GM21515 (cell line): Measurements from ENCODE around the gene NRP2.

Source experiments
- ATAC-seq: cut with Tn5 transposase; IDR thresholded peaks from one replicate; pipeline ENCODE4 v1.9.1; 2021; ENCODE audit not compliant: unreplicated experiment

The NRP2 gene, protein sequence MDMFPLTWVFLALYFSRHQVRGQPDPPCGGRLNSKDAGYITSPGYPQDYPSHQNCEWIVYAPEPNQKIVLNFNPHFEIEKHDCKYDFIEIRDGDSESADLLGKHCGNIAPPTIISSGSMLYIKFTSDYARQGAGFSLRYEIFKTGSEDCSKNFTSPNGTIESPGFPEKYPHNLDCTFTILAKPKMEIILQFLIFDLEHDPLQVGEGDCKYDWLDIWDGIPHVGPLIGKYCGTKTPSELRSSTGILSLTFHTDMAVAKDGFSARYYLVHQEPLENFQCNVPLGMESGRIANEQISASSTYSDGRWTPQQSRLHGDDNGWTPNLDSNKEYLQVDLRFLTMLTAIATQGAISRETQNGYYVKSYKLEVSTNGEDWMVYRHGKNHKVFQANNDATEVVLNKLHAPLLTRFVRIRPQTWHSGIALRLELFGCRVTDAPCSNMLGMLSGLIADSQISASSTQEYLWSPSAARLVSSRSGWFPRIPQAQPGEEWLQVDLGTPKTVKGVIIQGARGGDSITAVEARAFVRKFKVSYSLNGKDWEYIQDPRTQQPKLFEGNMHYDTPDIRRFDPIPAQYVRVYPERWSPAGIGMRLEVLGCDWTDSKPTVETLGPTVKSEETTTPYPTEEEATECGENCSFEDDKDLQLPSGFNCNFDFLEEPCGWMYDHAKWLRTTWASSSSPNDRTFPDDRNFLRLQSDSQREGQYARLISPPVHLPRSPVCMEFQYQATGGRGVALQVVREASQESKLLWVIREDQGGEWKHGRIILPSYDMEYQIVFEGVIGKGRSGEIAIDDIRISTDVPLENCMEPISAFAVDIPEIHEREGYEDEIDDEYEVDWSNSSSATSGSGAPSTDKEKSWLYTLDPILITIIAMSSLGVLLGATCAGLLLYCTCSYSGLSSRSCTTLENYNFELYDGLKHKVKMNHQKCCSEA

DNA sequence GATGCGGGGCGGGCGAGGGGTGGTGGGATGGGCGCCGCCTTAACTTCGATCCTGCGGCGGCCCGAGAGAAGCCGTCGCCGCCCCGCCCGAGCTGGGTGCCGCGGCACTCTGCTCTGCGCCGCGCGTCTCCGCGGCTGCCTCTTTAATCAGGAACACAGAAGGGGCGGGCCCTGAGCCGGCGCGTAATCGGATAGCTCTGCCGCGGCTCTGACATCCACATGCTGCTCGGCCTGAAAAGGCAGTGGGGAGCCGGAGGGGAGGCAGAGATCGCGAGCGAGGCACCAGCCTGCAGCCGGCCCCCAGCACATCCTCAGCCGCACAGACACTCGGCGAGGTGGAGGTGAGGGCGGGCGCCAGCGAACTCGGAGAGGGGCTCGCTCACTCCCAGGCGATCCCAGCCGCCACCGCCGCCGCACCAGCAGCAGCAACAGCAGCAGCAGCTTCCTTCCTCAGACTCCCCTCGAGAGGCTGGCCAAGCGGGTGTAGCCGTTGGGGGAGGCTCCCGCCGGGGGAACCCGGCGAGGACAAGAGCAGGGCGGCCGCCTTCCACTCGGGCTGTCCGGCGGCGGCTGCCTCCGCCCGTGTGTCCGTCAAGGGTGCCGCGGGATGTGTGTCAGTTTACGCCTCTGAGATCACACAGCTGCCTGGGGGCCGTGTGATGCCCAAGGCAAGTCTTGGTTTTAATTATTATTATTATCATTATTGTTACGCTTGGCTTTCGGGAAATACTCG lies at the start of gene NRP2:
Gene NRP2 (plus strand): TSS at position 263 of the 732 bp plus-strand sequence. CDS start 790 bp downstream, outside the sequence.
- peak; percentile 74 for ATAC-seq

DNA sequence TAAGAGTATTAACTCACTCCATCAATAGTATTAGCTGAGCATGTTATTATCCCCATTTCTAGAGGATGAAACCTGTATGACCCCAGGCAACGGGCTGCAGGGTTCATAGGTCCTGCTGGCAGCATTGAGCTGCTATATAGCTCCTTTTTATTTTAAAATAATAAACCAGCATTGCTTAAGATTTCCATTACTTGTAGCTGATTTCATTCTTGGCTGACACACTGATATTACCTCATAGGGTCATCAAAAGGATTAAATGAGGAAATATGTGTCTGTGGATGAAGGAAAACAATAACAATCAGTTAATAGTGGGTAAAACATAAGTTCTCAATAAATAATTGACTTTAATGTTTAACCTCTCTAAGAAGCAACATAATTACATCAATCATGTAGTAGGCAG lies 48.3 kb upstream of the NRP2 start:
- ATAC-seq: no peak

DNA sequence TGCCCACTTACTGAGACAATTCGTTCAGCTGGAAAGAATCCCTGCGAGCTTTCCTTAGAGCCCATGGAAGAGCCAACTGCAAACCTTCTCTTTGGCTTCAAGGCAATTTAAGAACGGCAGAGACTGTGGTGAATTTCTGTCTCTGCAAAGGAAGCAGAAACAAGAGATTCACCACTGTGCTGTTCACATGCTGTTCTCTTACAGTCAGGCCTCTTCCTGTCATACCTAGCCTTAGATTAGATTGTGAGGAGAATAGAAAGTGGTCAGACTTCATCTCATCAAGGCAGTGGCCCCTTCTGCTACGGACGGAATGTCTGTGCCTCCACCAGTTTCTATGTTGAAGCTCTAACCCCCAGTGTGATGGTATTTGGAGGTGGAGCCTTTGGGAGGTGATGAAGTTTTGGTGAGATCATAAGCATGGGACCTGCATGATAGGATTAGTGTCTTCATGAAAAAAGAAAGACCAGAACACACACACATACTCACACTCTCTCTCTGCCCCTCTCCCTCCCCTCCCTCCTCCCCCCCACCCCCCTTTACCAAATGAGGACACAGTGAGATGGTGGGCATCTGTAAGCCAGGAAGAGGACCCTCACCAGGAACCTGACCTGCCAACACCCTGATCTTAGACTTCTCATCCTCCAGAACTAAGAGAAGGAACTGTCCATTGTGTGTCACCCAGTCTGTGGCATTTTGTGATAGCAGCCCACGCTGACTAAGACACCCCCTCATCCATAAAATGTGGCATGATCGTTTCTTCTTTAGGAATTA lies 45.6 kb upstream of the NRP2 start:
- ATAC-seq: no peak

DNA sequence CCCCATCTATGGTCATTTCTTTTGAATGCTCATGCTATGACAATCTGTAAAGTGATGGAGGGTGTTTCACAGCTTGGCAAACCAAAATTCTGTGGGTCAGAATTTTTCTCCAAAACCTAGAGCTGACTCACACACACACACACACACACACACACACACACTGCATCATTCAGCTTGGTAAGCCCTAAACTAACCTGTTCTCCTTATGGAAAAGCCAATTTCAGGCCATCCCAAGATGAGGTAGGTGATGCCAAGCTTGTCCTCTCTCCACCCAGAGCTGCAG lies 45.0 kb upstream of the NRP2 start:
- ATAC-seq: no peak

DNA sequence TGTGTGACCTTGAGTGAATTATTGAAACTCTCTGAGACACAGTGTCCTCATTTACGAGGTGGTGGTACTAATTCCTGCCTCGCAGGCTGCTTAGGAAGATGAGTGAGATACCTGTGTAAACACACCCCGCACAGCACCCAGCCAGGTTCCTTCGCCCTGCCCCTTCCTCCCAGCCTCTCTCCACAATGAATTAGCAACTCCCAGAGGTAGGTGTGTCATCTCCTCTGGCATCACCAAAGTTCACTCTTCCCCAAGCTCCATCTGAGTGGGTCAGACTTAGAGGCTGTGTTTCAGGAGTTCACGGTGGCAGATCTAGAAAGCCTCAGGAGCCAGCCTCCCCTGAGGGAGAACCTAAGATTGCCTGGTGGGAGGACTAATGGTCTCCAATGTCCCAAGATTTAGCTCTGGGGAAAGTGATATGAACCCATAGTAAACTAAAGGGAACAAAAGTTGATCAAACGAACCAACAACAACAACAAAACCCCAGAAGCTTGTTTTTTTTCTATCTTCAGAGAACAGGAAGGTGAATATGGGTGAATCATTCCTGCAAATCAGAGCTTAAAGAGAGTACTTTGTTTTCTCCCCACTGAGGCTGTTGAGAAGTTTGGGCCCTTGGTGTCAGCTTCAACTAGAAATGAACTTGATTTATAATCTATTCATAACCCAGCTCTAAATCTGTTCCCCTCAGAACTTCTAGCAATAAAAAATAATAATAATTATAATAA lies 44.4 kb upstream of the NRP2 start:
- no peak for ATAC-seq

DNA sequence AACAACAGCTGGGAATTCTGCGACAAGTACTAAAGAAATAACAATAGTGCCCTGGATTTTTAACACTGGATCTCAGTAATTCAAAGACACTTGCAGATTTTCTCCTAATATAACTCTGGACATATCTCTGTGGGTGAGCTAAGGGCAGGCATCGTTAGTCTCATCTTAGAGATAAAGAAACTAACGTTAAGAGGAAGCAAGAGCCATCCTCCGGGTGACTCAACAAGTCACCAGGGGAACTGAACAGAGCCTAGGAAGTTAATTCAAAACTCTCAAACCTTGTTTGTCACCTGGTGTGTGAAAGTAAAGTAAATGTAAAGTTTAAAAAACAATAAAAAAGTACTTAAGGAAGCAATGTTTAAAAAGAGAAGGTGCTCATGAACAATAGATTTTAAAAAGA lies 41.6 kb upstream of the NRP2 start:
- no peak for ATAC-seq

DNA sequence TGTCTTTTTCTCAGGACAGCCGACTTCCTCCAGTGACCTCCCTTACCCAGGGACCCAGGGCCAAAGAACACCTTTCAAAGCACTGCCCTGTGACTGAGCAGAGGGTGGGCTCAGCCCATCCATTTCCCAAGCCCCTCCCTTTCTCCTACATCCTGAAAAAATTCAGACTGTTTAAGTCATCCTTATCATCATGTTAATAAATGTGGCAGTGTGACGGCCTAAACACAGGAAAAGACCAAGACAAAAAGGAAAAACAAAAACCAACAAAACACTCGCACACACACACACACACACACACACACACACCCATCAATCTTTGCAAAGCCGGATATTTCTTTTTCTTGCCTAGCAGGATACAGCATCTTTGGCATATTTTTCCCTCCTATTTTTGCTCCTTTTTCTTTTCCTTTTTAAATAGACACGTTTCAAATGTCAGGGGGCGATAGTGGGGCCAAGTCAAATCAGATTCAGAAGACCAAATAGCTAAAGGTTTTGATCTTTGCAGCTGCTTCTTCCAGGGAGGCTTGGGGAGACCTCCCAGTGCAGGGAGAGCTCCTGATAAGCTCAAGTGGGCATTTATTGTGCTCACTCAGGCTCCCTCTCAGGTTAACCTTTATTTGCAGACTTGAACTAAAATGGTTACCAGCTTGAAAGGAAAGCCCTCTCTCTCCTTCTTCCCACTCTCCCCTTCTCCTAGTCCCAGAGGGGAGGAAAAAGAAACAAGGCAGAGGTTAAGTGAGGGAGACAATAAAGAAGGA lies 39.5 kb upstream of the NRP2 start:
- no peak for ATAC-seq

DNA sequence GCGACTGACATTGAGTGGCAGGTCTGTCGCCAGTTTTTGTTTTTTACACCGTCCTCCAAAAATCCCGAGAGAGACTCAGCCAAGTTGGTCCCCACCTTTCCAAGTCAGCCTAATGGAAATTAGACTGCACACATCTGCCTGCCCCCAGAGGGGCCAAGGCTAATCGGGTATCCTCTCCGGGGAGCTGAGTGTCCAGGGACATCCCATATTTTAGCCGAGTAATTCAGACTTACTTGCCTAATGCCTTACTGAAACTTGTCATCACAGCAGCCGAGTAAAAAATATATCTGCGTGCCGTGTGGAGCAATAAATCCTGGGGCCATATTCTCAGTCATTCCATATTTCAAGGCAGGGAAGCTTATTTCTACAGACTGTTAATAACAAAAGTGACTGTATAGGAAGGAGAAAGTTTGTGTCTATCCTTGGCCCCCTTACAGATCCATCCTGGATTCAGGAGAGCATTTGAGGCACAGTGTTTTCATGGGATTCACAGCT lies 38.9 kb upstream of the NRP2 start:
- no peak for ATAC-seq

DNA sequence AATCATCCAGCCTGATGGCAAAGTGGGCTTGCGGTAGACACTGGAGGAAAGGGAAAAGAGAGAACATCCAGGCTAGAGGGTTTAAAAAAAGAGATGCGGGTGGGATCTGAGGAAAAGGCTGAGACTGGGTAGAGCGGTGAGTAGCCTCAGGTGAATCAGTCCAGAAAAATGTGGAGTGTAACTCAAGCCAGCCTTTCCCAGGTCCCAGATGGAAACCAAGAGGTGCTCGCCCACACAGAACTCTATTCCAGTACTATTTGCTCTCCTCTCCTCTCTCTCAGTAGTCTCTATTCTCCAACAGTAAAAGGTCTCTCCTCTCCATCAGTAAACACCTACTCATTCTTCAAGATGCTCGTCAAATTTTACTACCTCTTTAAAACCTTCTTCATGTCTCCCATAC lies 38.3 kb upstream of the NRP2 start:
- ATAC-seq: no peak

DNA sequence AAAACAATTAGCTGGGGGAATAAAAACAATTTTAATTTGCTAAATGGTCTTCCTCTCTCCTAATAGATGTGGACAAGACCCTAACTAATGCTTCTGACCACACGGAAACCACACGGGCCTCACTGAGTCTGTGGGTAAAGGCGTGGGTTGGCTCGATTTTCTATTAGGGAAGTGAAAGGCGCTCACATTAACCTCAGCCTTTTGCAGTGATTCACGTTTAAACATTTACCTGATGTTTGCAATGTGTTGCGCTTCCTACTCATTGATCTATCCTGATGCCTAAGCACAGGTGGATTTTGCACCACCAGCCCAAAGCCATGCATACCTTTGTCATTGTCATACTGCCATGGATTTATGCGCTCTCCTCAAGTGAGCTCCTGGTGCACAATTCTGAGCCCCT lies 35.6 kb upstream of the NRP2 start:
- peak; percentile 99 for ATAC-seq

DNA sequence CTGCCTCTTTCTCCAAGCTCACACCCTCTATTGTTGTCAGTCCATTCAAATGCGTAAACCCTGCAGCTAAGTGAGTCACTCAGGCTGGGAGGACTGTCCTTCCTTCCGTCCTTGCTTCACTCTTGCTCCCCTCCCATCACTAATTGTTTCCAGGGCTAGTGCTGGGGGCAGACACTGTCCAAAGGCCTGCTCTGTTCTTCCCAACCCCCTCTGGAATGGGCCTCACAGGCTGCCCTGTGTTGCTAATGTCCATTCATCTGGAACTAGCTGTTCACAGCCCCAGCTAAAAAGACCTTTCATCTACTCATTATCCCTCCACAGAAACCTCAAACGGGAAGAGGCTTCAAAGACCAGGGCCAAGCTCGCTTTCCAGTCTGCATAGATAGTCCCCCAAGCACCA lies 31.9 kb upstream of the NRP2 start:
- ATAC-seq: no peak

DNA sequence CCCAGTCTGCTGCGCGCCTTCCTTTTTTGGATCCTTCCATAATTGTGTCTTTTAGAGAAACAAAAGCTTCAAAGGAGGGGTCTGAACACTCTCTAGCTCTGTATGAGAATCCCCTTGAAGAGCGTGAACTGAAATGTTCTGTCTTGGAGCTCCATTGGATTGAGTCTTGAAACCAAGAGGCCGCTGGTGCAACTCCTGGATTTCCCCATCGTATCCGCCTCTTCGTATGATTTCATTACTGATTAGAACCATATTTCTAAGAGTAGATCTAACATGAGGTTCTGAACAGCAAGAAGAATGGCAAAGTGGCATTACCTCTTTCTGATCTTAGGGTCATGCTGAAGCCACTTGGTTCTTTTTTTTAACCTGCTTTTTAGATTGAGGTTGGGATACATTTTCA lies 31.4 kb upstream of the NRP2 start:
- no peak for ATAC-seq

DNA sequence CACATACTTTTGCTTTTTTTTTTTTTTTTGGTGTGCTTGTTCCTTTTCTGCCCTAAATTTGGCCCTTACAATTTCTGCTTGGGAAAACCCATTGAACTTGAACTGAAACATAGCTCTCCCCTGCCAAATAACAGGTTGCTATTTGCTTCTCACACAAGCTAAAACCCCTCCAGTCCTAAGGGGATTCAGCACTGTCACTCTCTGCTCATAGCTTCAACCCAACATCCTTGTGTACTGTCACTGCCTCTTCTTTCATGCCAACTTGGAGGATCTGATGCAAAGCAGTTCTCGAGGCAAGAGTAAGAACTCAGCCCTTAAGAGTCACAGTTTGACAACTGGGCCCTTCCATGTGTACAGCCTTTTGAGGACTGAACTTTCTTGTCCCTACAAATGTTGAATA lies 30.6 kb upstream of the NRP2 start:
- ATAC-seq: no peak

DNA sequence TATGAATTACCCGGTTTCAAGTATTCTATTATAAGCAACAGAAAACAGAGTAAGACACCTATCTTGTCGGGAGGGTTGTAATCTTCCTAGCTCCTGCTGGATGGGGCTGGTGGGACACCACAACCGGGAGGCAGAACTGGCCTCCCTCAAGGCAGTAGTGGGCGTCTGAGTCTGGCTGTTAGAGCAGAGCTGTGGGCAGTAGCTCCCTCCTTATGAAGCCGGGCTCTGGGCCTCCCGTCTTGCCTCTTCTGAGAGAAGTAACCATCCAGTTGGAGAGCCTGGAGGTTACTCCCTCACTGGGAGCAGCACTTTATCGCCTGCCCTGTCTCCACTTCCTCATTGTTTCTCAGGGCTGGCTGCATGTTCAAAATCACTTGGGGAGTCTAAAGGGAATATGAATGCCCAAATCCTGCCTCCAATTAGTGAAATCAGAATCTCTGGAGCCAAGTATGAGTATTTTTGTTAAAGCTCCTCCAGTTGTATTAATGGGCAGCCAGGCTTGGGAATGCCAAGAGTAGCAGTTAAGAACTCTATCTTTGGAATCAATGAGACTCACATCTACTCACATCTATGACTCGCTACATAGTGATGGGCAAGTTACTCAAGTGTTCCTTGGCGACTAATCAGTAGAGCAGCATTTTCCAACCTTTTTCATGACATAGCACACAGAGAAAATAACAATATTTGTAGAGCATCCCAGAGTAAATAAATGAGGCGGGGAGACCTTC lies 27.3 kb upstream of the NRP2 start:
- ATAC-seq: no peak

DNA sequence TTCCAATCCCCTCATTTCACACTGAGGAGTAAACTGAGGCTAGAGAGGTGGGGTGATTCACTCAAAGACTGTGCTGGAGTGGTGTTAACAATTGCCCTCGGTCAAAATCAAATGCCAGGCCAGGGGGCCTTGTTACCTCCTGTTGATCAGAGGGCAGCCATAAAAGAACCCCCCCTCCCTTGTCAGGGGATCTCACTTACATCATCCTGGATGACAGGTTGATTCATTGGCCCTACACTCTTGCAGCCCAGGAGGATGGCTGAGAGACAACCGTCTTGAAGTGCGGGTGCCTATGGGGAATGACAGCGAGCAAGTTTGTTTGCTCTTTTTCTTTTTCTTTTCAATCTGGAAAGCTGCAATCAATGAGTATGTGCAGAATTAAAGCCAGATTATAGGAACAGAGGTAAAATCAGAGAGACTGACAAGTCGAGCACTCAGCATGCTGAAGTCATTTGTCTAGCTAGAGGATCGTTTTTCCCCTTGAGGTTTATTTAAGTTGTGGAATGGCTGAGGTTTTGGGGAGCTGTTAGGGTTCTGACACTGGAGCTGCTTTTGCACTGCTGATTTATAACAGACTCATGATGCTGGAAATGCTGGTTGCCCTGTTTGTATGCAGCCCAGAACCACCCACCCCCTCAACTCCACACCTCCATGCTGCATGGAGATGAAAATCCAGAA lies 26.4 kb upstream of the NRP2 start:
- ATAC-seq: no peak

DNA sequence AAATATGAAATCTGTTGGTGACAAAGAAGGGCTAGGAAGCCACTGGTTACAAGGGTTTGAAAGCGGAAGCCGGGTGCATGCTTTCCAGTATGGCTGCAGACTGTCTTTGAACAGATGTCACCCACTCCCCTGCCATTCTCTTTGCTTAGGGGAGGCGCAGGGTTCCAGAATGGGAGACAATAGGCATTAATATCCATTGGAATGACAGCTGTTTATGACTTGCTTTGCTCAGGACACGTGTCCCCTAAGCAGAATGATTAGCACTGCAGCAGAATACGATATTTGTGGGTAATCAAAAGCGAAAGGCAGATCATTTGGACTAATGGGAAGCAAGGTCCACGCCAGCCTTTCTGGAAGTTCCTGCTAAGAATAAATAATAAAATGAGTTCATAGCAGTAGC lies 25.8 kb upstream of the NRP2 start:
- no peak for ATAC-seq

DNA sequence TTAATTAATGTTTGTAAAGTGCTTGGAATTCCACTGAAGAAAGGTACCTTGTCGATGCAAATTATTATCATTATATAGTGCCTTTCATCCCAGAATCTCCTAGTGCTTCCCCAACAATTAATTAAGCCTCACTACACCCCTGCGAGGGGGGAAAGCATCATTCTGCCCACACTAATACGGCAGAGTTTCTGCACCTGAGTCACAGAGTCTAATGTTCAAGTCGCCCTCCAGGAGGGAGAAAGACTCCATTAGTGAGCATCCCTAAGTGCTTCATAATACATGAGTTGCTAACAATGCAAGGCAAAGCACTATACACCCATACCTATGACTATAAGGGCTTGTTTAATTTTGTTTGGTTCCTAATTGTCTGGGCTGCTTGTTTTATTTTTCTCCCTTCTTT lies 25.4 kb upstream of the NRP2 start:
- no peak for ATAC-seq

DNA sequence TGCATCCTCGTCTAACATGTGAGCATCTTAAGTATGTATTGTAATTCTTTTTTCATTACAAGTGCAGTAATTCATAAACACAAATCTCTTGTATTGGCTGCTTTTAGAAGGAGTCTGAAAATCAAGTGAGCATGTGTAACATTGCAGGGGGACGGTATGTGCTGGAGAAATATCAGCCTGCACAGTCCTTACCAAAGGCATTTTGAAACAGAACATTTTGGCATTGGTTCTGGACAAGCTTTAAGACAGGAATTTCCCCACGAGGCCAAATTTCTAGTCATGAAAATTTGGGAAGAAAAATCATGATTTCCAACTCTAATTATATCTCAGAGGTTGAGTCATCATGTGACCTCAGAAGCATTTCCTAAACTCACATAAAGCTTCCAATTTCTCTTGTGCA lies 24.7 kb upstream of the NRP2 start:
- ATAC-seq: no peak
